Mesodermal cell (in vitro differentiated cells): ENCODE measurements around the gene IFT81. TPM values are rescaled to one million over a fixed set of nuclear protein-coding genes. Genes with fewer than 3 reads are reported as not detected.
"Not testable (repeated sequence)": the region's sequence is repeated elsewhere in the genome, so short reads cannot be mapped to it uniquely, and the experiment has no call there.

Experiments
- H3K27ac ChIP-seq: 2 replicates; pipeline ENCODE4 v1.7.0; 2013; ENCODE audit warnings: mild to moderate bottlenecking, low read depth, low read length, moderate library complexity; ENCODE audit not compliant: severe bottlenecking
- H3K36me3 ChIP-seq: 2 replicates; pipeline ENCODE4 v1.7.1; 2013; ENCODE audit warnings: mild to moderate bottlenecking, low read length, moderate library complexity; ENCODE audit not compliant: control insufficient read depth, insufficient read depth
- H3K4me1 ChIP-seq: one replicate; pipeline ENCODE4 v1.7.1; 2013; ENCODE audit warnings: mild to moderate bottlenecking, low read length; ENCODE audit not compliant: insufficient read depth, control insufficient read depth, poor library complexity, severe bottlenecking
- H3K4me3 ChIP-seq: 2 replicates; pipeline ENCODE4 v1.7.0; 2013; ENCODE audit warnings: low read length, control low read depth, mild to moderate bottlenecking; ENCODE audit not compliant: insufficient read depth, poor library complexity, severe bottlenecking; ENCODE audit errors: extremely low read depth
- H3K9me3 ChIP-seq: 2 replicates; pipeline ENCODE4 v1.7.1; 2013; ENCODE audit warnings: mild to moderate bottlenecking, low read length, moderate library complexity; ENCODE audit not compliant: control insufficient read depth
- whole genome bisulfite sequencing, 2 experiments: methylation state at CpG; one replicate each; pipeline ENCODE4 v1.1.5; 2013; ENCODE audit warnings: missing lambda C conversion rate in 2 of 2; ENCODE audit not compliant: insufficient coverage in 2 of 2; 5-methylcytosine and 5-hydroxymethylcytosine counted together
- polyA plus RNA-seq, 2 experiments: library from polyadenylated mRNA; stranded (reverse); fragments of 50-300 nt; gene quantifications; one replicate each; pipeline ENCODE4 v1.2.3, GENCODE V29; 2013

The IFT81 gene, protein sequence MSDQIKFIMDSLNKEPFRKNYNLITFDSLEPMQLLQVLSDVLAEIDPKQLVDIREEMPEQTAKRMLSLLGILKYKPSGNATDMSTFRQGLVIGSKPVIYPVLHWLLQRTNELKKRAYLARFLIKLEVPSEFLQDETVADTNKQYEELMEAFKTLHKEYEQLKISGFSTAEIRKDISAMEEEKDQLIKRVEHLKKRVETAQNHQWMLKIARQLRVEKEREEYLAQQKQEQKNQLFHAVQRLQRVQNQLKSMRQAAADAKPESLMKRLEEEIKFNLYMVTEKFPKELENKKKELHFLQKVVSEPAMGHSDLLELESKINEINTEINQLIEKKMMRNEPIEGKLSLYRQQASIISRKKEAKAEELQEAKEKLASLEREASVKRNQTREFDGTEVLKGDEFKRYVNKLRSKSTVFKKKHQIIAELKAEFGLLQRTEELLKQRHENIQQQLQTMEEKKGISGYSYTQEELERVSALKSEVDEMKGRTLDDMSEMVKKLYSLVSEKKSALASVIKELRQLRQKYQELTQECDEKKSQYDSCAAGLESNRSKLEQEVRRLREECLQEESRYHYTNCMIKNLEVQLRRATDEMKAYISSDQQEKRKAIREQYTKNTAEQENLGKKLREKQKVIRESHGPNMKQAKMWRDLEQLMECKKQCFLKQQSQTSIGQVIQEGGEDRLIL
- polyA plus RNA-seq (2013, experiment 1 of 2) = 20.5 TPM
- polyA plus RNA-seq (2013, experiment 2 of 2) = 26.9 TPM

- H3K4me1 ChIP-seq = no peaks in the 10 kb centered on the region
- WGBS, 2 experiments = 0% methylated on average over 39 to 56 of the region's 61 CpGs
- peak within 1 kb of the TSS; percentile 97 for H3K27ac ChIP-seq
- H3K36me3 ChIP-seq = peaks cover 16% of the 10 kb centered on the region
- no peaks in the 10 kb centered on the region for H3K9me3 ChIP-seq
- H3K4me3 ChIP-seq = peak within 1 kb of the TSS; percentile 87
These were observed at the start of gene IFT81 for GRCh38 chr12:110124269-110124995. TSS of gene IFT81 (plus strand) at chr12:110124357. CDS start at chr12:110127381, 3,024 bp downstream.

DNA sequence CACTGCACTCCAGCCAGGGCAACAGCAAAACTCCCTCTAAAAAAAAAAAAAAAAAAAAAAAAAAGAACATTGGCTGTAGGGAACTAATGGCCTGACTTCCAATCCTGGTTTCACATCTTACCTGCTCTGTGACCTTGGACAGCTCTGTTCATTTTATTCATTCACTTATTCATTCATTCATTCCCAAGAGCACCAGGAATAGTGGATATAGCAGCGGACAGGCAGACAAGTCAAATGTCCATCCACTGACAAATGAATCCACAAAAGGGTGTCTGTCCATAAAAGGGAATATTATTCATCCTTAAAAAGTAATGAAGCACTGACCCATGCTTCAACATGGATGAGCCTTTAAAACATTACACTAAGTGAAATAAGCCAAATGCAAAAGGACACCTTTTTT, 48.3 kb upstream of the IFT81 start:
- Histone ChIP-seq H3K27ac (no peak overlapping the region), H3K9me3 (no peaks in the 10 kb centered on the region), H3K4me1 (no peaks in the 10 kb centered on the region), H3K4me3 (no peak overlapping the region), H3K36me3 (no peaks in the 10 kb centered on the region)
- no CpG with 5 or more reads among the region's 1 CpG for WGBS, 2 experiments

DNA sequence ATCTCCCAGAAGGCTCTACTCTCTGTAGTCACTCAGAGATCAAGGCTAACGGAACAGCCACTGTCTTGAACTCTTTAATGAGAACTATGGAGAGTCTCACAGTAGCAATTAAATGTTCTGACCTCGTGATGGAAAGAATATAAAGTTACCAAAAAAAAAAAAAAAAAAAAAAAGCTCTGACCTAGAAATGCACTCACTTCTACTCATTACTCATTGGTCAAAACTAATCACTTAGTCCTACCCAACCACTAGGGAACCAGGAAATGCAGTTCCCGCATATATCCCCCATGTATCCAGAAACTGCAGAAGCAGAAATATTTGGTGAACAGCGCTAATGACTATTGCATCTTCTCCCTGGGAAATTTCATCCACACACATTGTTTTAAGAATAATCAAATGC, 46.4 kb upstream of the IFT81 start:
- Histone ChIP-seq H3K36me3 (no peaks in the 10 kb centered on the region), H3K9me3 (no peaks in the 10 kb centered on the region), H3K4me3 (no peak overlapping the region), H3K4me1 (no peaks in the 10 kb centered on the region), H3K27ac (no peak overlapping the region)
- WGBS, 2 experiments = 100% methylated on average over 1 of the region's 4 CpGs

- peak overlapping the region; percentile 25 for H3K27ac ChIP-seq
These were observed 44.4 kb upstream of the IFT81 start for GRCh38 chr12:110079477-110080400.

DNA sequence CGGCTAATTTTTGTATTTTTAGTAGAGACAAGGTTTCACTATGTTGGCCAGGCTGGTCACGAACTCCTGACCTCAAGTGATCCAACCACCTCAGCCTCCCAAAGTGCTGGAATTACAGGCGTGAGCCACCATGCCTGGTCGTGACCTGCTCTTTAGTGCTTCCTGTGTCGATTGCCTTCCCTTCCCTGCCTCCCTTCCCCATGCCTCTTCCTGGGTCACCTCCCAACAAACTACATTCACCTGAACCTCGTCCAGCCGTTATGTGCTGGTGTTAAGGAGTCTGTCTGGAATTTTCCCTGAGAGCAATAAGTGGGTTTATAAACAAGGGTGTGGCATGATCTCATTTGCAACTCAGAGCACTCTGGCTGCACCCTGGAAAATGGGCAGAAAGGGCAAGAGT, 43.7 kb upstream of the IFT81 start:
- Histone ChIP-seq H3K9me3 (no peaks in the 10 kb centered on the region), H3K4me3 (no peak overlapping the region), H3K36me3 (no peaks in the 10 kb centered on the region), H3K27ac (no peak overlapping the region), H3K4me1 (no peaks in the 10 kb centered on the region)
- 92 to 95% methylated on average over 4 of the region's 7 CpGs for WGBS, 2 experiments

More at GRCh38 chr12:110079477-110080400, 44.4 kb upstream of the IFT81 start:
- H3K9me3 ChIP-seq = no peaks in the 10 kb centered on the region
- WGBS, 2 experiments = 91 to 95% methylated on average over 22 to 24 of the region's 24 CpGs
- H3K4me3 ChIP-seq = no peak overlapping the region
- no peaks in the 10 kb centered on the region for H3K36me3 ChIP-seq
- no peaks in the 10 kb centered on the region for H3K4me1 ChIP-seq

- no peaks in the 10 kb centered on the region for H3K36me3 ChIP-seq
- H3K27ac ChIP-seq = no peak overlapping the region
- H3K4me3 ChIP-seq = no peak overlapping the region
- 100% methylated on average over 1 to 3 of the region's 4 CpGs for WGBS, 2 experiments
- H3K4me1 ChIP-seq = no peaks in the 10 kb centered on the region
- no peaks in the 10 kb centered on the region for H3K9me3 ChIP-seq
These were observed 39.7 kb upstream of the IFT81 start for GRCh38 chr12:110084314-110085015.

DNA sequence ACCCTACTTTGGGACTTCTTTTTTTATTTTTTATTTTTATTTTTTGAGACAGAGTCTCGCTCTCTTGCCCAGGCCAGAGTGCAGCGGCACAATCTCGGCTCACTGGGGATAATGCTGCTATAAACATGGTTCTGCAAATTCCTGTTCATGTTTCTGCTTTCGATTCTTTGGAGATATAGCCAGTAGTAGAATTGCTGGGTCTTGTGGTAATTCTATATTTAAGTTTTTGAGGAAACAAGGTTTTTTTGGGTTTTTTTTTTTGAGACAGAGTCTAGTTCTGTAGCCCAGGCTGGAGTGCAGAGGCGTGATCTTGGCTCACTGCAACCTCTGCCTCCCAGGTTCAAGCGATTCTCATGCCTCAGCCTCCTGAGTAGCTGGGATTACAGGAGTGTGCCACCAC, 35.9 kb upstream of the IFT81 start:
- 86 to 94% methylated on average over 4 to 5 of the region's 6 CpGs for WGBS, 2 experiments
- not testable (repeated sequence) for H3K36me3 ChIP-seq, H3K4me3 ChIP-seq, H3K4me1 ChIP-seq, H3K27ac ChIP-seq, H3K9me3 ChIP-seq

GRCh38 chr12:110088936-110089335, 35.2 kb upstream of the IFT81 start:
- no peaks in the 10 kb centered on the region for H3K36me3 ChIP-seq
- H3K27ac ChIP-seq = no peak overlapping the region
- WGBS, 2 experiments = 93 to 99% methylated on average over 5 of the region's 5 CpGs
- H3K4me1 ChIP-seq = no peaks in the 10 kb centered on the region
- H3K4me3 ChIP-seq = no peak overlapping the region
- no peaks in the 10 kb centered on the region for H3K9me3 ChIP-seq

DNA sequence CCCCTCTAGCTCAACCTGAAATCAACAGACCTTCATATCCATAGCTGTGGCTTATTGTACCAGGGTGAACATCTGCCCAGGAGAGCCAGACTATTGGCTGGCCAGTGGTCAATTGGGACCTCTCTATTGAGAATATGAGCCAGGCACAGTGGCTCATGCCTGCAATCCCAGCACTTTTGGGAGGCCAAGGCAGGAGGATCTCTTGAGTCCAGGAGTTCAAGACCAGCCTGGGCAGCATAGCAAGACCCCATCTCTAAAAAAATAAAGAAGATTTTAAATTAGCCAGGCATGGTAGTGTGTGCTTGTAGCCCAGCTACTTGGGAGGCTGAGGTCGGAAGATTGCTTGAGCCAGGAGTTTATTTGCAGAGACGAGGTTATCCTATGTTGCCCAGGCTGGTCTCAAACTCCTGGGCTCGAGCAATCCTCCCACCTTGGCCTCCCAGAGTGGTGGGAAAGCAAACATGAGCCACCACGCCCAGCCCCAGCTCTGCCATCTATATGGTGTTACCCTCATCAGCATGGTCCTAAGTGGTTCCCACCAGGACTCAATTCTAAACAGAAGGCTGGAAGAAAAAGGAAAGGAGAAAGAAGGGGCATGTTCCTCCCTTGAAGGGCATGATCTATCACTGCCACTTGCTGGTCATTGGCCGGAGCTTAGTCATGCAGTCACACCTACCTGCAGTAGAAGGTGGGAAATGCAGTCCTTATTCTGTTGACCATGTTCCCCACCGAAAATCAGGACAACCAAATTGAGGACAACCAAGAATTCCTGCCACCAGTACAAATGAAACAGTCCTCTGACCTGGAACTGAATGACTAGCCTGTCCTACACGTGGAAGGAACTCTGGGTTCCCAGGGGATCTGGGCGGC, 33.7 kb upstream of the IFT81 start:
- Histone ChIP-seq H3K4me3 (no peak overlapping the region), H3K36me3 (no peaks in the 10 kb centered on the region), H3K9me3 (no peaks in the 10 kb centered on the region), H3K4me1 (no peaks in the 10 kb centered on the region), H3K27ac (no peak overlapping the region)
- 79 to 84% methylated on average over 8 of the region's 8 CpGs for WGBS, 2 experiments
